NK-92 (cell line): ENCODE measurements around the gene PLCD3.

Source experiments
- DNase-seq: peaks from one replicate; lab custom pipeline; 2025; ENCODE audit not compliant: unreplicated experiment; lab: John Stamatoyannopoulos, UW

Gene PLCD3

DNA sequence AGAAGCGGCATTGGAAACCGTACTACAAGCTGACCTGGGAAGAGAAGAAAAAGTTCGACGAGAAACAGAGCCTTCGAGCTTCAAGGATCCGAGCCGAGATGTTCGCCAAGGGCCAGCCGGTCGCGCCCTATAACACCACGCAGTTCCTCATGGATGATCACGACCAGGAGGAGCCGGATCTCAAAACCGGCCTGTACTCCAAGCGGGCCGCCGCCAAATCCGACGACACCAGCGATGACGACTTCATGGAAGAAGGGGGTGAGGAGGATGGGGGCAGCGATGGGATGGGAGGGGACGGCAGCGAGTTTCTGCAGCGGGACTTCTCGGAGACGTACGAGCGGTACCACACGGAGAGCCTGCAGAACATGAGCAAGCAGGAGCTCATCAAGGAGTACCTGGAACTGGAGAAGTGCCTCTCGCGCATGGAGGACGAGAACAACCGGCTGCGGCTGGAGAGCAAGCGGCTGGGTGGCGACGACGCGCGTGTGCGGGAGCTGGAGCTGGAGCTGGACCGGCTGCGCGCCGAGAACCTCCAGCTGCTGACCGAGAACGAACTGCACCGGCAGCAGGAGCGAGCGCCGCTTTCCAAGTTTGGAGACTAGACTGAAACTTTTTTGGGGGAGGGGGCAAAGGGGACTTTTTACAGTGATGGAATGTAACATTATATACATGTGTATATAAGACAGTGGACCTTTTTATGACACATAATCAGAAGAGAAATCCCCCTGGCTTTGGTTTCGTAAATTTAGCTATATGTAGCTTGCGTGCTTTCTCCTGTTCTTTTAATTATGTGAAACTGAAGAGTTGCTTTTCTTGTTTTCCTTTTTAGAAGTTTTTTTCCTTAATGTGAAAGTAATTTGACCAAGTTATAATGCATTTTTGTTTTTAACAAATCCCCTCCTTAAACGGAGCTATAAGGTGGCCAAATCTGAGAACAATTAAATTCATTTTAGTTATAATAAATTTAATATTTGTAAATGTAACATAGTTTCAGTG is 17.7 kb upstream of the PLCD3 start:
- no peak for DNase-seq

DNA sequence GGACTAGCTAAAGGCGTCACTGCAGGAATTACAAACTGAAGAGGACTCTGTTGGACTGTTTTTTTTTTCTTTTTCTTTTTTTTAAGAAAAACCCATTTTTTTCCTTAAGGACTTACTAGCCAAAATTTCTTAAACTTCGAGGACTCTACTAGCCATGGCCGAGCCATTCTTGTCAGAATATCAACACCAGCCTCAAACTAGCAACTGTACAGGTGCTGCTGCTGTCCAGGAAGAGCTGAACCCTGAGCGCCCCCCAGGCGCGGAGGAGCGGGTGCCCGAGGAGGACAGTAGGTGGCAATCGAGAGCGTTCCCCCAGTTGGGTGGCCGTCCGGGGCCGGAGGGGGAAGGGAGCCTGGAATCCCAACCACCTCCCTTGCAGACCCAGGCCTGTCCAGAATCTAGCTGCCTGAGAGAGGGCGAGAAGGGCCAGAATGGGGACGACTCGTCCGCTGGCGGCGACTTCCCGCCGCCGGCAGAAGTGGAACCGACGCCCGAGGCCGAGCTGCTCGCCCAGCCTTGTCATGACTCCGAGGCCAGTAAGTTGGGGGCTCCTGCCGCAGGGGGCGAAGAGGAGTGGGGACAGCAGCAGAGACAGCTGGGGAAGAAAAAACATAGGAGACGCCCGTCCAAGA is 16.8 kb upstream of the PLCD3 start:
- DNase-seq = no peak

DNA sequence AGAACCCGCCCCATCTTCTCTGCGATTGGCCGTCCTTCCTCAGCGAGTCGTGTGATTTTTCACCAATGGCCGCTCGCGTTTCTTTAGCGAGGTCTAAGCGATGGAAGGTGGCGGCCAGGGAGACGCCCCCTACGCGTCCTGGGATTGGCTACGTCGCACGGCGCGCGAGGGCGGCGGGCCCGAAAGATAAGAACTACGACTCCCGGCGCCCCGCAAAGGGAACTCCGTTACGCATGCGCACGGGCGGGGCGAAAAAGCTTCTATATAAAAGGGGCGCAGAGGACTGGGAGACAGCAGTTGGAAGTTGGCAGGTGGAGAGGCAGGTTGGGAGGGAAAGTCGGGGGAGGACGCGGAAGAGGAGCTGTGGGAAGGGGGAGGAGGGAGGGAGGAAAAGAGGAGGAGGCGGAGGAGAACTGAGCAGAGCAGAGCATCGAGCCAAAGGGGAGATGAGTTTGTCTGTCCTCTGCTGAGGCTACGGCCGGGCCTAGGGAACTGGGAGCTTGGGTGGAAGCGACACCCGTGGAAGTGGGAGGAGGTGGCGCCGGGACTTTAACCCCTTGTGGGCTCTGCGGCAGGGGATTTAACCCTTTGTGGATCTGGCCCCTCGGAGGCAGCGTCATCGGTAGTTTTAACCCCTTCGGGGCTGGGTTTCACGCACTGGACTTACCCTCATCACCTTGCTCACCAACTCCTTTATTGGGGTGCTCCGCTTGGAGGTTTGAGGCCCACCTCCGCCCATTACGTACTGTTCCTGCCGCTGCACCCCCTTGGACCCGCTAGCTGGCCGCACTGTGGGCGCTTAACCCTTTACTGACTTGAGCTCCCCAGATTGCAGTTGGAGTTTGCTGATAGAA is 16.1 kb upstream of the PLCD3 start, which contains the start of gene HEXIM1:
Gene HEXIM1 (plus strand): TSS at position 293 of the 854 bp plus-strand sequence. CDS start 716 bp downstream, outside the sequence.
- peak; percentile 96 for DNase-seq

DNA sequence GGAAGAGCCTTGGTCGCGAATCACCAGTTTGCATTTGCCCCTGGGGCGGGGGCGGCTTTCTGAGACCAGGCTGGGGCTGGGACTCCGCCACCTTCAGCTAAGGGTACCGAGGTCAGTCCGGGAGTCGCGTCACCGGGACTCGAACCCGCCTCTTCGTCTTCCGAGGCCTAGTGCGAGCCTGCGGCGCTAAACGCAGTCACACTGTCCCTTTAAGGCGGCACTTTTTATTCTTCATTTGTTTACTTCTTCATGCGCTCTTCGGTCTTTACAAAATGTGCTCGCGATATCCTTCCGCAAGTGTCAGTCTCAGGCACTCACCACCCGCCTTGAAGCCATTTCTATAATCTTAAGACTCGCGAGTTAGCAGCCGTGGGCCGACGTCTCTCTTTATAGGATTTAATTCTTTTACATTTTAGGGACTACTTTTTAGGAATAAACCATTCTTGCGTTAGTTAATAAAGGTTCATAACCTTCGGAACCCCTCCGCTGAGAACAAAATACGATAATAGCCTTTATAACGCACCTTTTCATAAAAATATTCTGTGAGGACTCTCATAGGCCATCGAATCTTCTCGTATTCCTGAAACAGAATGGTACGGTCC is 15.4 kb upstream of the PLCD3 start:
- no peak for DNase-seq

DNA sequence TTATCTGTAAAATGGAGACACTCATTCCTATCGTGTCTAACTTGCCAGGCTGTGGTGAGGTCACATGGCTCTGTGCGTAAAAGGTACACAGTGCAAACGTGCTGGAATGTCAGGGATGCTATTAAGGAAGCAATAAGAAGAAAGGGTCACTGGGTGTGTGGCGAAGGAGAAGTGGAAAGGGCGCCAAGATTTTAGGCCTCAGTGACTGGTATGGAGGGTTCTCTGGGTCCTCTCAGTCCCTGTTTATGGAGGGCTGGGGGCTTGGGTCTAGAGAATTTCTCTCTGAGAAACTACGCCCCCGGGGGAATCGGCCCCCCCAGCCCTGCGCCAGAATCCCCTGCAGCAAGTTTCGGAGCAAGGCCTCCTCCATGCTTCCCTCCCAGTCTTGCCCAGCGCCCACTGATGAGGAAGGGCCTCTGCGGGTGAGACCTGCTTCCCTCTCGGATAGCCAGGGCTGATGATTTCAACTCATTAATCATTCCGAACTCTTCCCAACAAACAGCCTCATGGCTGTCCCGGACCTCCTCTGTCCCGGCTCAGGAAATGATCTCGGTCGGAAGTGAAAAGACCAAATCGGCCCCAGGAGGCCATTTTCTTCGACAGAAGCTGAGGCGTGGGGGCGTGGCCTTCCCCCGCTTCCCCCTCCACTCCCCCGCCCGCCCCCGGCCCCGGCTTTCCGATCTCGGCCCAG is 14.7 kb upstream of the PLCD3 start:
- no peak for DNase-seq

DNA sequence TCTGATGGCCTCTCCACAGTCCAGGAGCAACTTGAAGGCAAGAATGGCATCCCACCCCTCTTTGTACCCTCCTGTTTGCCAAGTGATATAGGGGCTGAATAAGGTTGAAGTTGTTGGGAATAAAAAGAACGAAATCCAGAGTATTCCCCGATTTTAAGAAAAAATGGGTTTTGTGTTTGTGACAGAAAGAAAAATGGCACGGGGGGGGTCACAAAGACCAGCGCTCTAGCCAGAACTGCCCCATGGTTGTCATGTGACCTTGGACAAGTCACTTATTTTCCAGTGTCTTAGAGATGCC is 14.2 kb upstream of the PLCD3 start:
- DNase-seq = no peak

DNA sequence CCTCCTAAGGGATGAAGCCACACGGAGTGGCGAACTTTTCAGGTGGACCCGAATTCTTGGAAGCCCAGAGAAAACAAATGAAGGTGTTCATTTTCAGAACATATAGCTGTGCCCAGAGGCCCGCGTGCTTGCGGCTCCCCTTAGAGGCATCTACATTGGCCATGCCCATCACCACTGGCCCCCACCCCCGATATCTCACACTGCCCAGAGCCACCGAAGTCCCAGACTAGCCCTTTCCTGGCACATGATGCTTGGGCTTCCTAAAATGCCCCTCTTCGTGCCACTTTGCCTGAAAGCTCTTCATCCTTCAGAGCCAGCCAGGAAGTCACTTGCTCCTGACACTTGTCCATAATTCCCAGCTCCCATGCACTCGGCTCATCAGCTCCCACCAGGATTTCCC is 13.9 kb upstream of the PLCD3 start:
- no peak for DNase-seq

DNA sequence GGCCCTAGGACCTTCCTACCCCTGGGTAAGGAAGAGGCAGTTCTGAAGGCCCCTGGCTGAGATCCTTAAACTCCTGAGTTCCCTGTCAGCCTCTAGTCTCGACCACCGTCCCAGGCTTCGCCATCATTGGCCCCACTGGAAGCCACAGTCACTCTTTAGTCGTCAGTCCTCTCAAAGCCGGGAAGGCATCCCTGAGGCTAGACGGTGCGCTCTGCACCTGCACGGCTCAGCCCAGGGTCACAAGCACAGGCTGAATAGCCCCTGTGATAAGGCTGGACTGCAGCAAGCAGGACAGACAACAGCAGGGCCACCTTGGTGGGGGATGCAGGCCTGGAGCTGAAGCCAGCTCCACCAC is 12.7 kb upstream of the PLCD3 start:
- no peak for DNase-seq

DNA sequence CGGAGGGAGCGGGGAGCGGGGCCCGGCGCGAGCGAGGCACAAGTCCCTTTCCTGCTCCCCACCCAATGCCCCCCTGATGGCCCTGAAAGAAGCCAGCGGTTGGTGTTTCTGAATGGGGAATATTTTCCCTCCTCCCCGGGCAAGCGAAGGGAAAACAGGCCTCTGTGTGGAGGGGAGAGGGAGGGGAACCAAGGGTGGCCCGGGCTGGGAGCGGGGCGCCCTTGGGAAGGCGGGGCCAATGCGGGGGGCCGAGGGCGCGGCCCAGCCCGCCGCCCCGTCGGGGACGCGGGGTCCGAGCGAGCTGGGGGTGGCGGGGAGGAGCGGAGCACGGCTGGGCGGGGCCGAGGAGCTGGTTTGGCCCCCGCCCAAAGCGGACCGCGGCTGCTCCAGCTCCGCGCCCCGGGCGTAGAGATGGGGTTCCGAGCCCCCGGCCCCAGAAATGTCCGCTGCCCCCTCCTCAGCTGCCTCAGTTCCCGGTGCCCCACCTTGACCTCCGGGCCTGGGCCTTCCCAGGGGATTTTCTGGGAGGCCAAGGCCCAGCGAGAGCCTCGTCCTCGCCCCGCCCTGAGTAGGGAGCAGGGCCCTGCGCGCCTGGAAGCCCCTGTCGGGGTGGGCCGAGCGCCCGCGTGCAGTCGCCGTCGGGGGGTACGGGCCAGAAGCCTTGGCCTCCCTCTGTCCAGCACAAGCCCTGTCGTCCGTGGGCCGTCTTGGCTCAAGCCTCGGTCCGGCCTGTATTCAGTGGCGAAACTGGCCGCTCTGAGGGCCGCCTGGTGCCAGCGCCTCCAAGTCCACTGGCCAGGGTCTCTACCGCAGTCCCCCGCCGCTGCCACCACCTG is 12.1 kb upstream of the PLCD3 start:
- DNase-seq = no peak

DNA sequence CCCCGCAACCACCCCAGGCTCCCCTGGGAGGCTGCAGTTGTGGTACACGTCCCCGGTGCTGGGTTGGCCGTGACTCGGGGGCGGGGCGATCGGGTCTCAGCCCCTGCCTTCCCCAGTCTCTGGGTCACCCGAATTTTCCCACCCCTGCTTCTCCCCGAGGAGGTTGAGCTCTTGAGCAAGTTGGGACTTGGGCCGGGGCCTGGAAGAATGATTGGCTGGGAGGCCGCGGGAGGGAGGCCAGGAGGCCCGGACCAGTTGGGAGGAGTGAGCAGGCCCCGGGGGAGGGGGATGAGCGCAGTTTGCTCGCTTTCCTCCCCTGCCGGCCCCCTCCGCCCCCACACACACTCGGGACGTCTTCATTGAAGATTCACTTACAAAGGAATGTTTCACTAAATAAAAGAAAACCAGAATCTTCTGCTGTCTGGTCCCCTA is 11.5 kb upstream of the PLCD3 start:
- DNase-seq = no peak

DNA sequence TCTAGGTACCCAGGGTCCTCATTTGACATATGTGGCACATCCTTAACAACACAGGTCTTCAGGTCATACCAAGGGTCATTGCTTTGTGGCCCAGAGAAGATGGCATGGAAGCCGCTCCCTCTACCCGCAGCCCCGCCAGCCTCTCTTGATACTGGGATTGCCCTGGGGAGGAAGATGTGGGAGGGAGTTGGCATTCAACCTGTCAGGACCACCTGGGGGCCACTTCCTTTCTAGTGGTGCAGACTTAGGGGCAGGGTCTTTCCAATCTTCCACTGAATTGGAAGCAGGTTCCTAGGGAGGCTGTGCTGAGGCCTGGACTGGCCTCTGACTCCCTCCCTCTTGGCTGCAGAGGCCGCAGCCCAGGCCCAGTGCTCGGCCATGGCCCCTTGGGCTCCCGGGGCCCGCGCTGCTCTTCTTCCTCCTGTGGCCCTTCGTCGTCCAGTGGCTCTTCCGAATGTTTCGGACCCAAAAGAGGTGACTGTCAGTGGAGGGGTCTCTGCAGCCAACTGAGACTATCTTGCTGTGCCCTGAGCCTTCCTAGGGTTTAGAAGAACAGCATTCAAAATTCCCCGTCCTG is 10.9 kb upstream of the PLCD3 start:
- no peak for DNase-seq

DNA sequence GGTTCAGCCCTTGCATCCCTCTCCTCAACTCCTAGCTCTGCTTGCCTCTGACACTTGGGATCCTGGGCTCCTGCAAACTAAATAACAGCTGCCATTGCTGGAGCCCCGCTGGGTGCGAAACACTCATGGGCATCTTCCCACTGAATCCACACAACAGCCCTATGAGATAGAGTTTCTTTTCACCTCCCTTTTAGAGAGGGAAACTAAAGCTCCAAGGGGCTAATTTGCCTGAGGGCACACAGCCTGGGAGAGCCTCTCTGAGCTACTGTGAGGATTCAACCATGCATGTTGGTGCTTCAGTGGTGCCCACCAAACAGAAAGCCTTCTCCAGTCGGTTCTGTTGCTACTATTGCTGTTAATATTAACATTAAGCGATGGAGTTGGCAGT is 7.2 kb upstream of the PLCD3 start:
- DNase-seq = no peak

DNA sequence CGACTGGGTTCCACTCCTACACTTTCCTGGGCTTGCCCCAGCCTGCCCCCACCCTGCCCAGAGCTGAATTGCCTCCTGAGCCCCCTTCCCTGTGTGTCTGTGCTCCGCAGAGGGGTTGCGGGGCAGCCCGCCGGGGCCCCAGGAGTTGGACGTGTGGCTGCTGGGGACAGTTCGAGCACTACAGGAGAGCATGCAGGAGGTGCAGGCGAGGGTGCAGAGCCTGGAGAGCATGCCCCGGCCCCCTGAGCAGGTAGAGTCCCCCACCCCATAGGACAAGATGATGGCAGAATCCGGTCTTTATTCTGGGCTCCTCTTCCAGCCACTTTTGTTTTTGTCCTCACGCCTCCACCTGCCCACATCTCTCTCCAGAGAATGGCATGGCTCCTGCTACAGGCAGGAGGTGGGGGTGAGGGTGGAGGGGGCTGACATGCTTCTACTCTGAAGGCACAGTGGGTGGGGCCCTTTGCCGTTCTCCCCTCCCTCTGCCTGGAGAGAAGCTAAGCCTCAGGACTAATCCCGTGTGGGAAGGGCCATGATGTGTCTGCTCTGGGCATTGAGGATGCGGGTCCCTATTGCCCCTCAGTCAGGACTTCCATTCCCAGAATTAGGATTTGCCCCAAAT is 6.7 kb upstream of the PLCD3 start:
- no peak for DNase-seq

DNA sequence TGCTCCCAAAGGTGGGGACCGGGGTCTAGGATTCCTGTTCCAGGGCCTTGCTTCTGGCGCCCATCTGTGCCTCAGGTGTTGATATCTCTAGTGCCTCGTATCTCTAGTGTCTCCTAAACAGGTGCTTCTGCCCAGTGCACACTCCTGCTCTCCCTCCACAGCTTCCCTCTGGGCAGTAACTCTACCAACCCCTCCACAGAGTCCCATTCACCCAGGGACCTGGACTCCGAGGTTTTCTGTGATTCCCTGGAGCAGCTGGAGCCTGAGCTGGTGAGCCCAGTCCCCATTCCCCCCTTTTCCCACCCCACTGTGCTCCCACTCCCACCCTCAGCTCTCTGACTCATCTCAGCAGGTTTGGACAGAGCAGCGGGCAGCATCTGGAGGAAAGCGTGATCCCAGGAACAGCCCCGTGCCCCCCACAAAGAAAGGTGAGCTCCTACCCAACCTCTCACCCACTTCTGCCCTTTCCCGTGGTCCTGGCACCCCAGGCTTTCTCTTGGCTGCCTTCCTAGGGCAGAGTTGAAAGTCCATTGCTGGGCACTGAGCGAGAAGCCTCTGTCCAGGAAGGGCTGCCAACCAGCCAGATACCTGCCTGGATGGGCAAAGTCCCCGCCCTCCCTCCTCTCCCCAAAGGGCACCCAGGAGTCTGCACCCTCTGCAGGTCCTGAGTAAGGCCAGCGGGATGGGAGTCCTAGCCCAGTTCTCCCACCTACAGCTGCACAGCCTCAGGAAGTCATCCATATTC is 5.4 kb upstream of the PLCD3 start:
- DNase-seq = no peak

DNA sequence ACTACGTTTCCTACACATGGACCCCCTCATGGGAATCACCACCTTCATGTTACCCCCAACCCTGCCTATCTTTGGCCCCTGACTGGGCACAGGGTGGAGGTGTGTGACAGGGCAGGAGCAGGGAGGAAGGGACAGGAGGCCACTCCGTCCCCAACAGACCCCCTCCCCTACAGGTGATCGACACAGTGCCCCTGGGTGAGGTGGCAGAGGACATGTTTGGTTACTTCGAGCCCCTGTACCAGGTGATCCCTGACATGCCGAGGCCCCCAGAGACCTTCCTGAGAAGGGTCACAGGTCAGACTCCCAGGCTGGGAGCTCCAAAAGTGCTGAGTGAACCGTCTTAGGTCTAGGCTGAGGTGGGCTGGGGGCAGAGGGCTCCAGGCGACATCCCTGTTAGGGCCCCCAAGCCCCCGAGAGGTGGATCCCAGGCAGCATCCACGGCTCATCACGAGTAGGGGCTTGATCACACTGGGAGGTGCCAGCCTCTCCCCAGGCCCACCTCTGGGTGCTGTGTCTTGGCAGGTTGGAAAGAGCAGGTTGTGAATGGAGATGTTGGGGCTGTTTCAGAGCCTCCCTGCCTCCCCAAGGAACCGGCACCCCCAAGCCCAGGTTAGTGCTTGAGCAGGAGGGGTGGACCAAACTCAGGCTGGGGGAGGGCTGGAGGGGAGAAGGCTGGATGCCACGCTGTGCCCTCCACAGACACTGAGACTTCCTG is 4.7 kb upstream of the PLCD3 start:
- DNase-seq = no peak

DNA sequence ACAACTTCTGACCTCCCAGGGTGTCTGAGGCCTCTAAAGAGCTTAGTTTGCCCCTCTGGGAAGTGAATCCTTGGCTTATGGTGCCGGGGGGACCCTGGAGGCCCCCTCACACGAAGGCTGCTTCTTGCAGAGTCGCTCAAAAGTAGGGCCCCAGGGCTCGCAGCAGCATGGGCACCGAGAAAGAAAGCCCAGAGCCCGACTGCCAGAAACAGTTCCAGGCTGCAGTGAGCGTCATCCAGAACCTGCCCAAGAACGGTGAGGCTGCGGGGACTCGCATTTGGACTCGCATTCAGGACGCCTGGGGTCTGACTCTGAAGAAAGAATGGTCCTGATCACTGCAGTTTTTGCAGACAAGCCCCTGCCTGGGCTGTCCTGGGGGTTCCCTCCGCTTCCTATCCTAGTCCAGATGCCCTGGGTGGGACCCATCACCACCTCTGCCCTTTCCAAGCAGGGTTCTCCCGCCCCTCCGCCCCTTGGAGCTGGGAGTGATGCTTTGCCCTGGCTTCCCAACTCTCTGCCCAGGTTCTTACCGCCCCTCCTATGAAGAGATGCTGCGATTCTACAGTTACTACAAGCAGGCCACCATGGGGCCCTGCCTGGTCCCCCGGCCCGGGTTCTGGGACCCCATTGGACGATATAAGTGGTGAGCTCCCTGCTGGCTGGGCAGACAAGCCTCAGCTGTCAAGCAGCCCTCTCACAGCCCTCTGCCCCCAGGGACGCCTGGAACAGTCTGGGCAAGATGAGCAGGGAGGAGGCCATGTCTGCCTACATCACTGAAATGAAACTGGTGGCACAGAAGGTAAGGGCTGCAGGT is 3.9 kb upstream of the PLCD3 start:
- DNase-seq = no peak
